Measurements from ENCODE around the gene HIGD1B. TPM values are rescaled to one million over a fixed set of nuclear protein-coding genes. Genes with fewer than 3 reads are reported as not detected.

The HIGD1B gene
- total and polyA plus RNA-seq, 2 of the 4 experiments (the other 2 are of a cell fraction) = not detected

DNA sequence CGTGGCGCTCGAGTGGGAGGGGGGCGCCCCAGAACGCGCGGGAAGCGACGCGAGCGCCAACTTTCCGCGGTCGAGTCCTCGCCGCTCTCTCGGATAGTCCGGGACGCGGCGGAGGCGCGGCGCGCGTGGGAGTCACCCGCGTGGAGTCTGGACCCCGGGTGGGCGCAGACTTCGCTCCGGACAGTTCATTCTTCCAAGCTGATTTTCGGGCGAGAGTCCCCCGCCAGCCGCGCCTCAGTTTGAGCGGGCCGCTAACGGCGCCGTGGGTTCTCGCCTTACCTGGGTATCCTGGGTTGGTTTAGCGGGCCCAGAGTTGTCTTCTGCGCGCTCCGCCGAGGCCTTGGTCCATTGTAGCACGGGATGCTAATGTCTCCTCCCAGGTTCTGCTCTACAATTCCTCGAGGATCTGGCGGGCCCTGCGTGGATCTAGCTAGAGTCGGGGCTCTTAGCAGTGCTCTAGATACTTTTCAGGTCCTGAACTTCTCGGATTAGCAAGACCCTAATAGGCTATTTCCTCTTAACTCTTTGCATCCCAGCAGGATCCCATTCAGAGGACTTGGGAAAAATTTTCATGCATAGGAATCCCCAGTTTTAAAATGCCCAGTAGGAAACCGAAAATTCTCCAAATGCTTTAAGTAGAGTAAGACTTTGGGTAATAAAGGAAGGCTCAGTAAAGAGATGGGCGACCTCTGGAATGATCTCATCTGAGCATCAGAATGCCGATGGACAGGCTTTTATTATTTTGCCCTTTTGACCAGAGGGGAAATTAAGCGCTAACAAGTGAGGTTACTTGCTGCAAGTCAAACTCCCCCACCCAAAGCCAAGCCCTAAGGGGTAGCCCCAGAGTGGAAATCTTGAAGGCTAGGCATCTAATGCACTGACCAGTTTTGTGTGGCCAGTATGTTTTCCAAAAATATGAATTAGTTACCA is 17.1 kb upstream of the HIGD1B start:
- in situ Hi-C loops (cut with MboI; ENCODE audit: low sequenced_read_pairs) (no loop called here), dilution Hi-C loops (cut with HindIII; ENCODE audit: low sequenced_read_pairs, unreplicated experiment) (no loop called here), intact Hi-C loops (cut with micrococcal nuclease) (no loop called here)
- Histone ChIP-seq H3K56ac (ENCODE audit: extremely low read depth, insufficient read depth, low read length) (peak overlapping the region; percentile 47; the same call in 1 of the 2 replicates), H4K91ac (ENCODE audit: insufficient read depth, low read depth, low read length) (no peak overlapping the region; the same call in none of the 2 replicates), H3K18ac (ENCODE audit: low read depth, low read length) (no peak overlapping the region; the same call in 1 of the 2 replicates), H2BK15ac (ENCODE audit: low read depth, low read length) (peak overlapping the region; percentile 60; the same call in 1 of the 3 replicates), H3K9me3 (ENCODE audit: control insufficient read depth, insufficient read depth, low read length) (no peaks in the 10 kb centered on the region), H2BK5ac (ENCODE audit: low read depth, low read length, poor library complexity, severe bottlenecking) (no peak overlapping the region), H3K23ac (ENCODE audit: low read depth, low read length) (peak overlapping the region; percentile 67; the same call in 1 of the 2 replicates), H3K4me1 (ENCODE audit: control insufficient read depth, insufficient read depth, low read length) (peaks cover 2% of the 10 kb centered on the region), H3K14ac (replicated peaks; ENCODE audit: low read depth, low read length) (peak overlapping the region; percentile 27), H4K5ac (ENCODE audit: low read depth, low read length) (peak overlapping the region; percentile 50), H2BK120ac (ENCODE audit: low read depth, low read length) (peak overlapping the region; percentile 47; the same call in 1 of the 2 replicates), H3K9me1 (ENCODE audit: insufficient read depth, low read length) (0 out of 2 replicates have a peak, but pooled peaks cover 4% of the 10 kb centered on the region), H2AK5ac (ENCODE audit: low read depth, low read length) (no peak overlapping the region; the same call in 1 of the 2 replicates), H4K8ac (ENCODE audit: low read depth in 2 of 2, low read length in 2 of 2) (peak overlapping the region; percentile 82 to 92), H3K4ac (ENCODE audit: low read depth, low read length) (peak overlapping the region; percentile 48), H3K79me1 (ENCODE audit: low read depth in 1 of 2, low read length in 2 of 2) (peaks cover 6 to 11% of the 10 kb centered on the region in 2 experiments; a peak in 2 of 4 replicates), H2AK9ac (replicated peaks; ENCODE audit: low read depth, low read length, poor library complexity) (peak overlapping the region; percentile 7), H3K4me2 (ENCODE audit: low read depth, low read length) (peak overlapping the region; percentile 86), H2BK20ac (ENCODE audit: low read depth, low read length) (no peak overlapping the region), H3K27me3 (ENCODE audit: control insufficient read depth, insufficient read depth, low read length) (no peaks in the 10 kb centered on the region), H3K36me3 (ENCODE audit: control insufficient read depth, insufficient read depth, low read length) (no peaks in the 10 kb centered on the region), H2AFZ (replicated peaks; ENCODE audit: low read length, poor library complexity) (peak overlapping the region; percentile 88), H4K20me1 (ENCODE audit: insufficient read depth, low read length) (0 out of 2 replicates have a peak, but pooled peaks cover 3% of the 10 kb centered on the region), H3K9ac (ENCODE audit: low read depth, low read length) (peak overlapping the region; percentile 65), H3K27ac (ENCODE audit: insufficient read depth, low read length) (peak overlapping the region; percentile 66; the same call in 1 of the 2 replicates), H3K4me3 (ENCODE audit: insufficient read depth, low read depth, low read length) (peak overlapping the region; percentile 77)
- ChIA-PET CTCF (no interaction called here), POLR2A (ENCODE audit: unreplicated experiment) (no interaction called here)
- DNase-seq (no peak), ATAC-seq (ENCODE audit: low read depth) (peak; percentile 25)
- 2% methylated on average over 46 of the region's 58 CpGs; no CpG with 5 or more reads in 1 of the 2 experiments for WGBS, 2 experiments (ENCODE audit: extremely low coverage in 2 of 2, insufficient read length in 1 of 2)
- TF ChIP-seq MAZ (IDR thresholded peaks at IDR 0.05; ENCODE audit: borderline replicate concordance, low read depth, low read length) = 0 out of 2 replicates have a peak, but pooled peaks have one; percentile 0
- TF ChIP-seq NFE2L2 (IDR thresholded peaks at IDR 0.05; ENCODE audit: low read depth, low read length) = no peak
- TF ChIP-seq BHLHE40 (IDR thresholded peaks at IDR 0.05; ENCODE audit: low read depth, low read length) = peak; percentile 1; the same call in 1 of the 2 replicates
- no peak for TF ChIP-seq CHD1 (IDR thresholded peaks at IDR 0.05; ENCODE audit: low read depth, low read length)
- no peak for TF ChIP-seq FOS (IDR thresholded peaks at IDR 0.05; ENCODE audit: low read depth, low read length)
- no peak for TF ChIP-seq MAFK (IDR thresholded peaks at IDR 0.05; ENCODE audit: low read depth, low read length)
- no TSS peak for BruUV-seq (replicated peaks)

Measured in IMR-90 (cell line).